A673 (cell line): Measurements from ENCODE around the gene NFATC3. TPM values are rescaled to one million over a fixed set of nuclear protein-coding genes. Genes with fewer than 3 reads are reported as not detected.

Experiments used
- BruUV-seq: library from RNA; stranded (reverse); fragments of 400-500 nt; replicated peaks from 2 replicates; lab custom pipeline; 2021; lab: Mats Ljungman, UMichigan
- CTCF ChIA-PET: fragments of 300-600 bp; sonication (Branson Sonifier 250); formaldehyde crosslinking; loops from one replicate; lab custom pipeline; 2022; ENCODE audit warnings: antibody characterized with exemption; lab: Charles Lee
- POLR2A ChIA-PET: fragments of 300-600 bp; sonication (Branson Sonifier 250); formaldehyde crosslinking; loops from one replicate; lab custom pipeline; 2022; ENCODE audit warnings: antibody characterized with exemption; ENCODE audit not compliant: low non-redundant PET; lab: Charles Lee
- DNase-seq: peaks from one replicate; pipeline ENCODE4 v3.0.0-alpha.2; 2015; ENCODE audit warnings: low spot score
- H3K27ac ChIP-seq: fragments of 200-600 bp; sonication (generic); 2 replicates; pipeline ENCODE4 v1.5.1; 2016; ENCODE audit warnings: mixed run types, low read depth, mild to moderate bottlenecking, mixed read lengths, antibody characterized with exemption, low read length; ENCODE audit not compliant: poor library complexity, severe bottlenecking
- H3K27me3 ChIP-seq: fragments of 200-600 bp; sonication (generic); replicated peaks from 2 replicates; pipeline ENCODE4 v1.6.1; 2017; ENCODE audit warnings: mixed run types, low read depth, mild to moderate bottlenecking, mixed read lengths, antibody characterized with exemption, low read length; ENCODE audit not compliant: insufficient read depth, poor library complexity
- H3K36me3 ChIP-seq: fragments of 200-600 bp; sonication (generic); 2 replicates; pipeline ENCODE4 v1.6.1; 2016; ENCODE audit warnings: mixed run types, mild to moderate bottlenecking, mixed read lengths, antibody characterized with exemption, low read length; ENCODE audit not compliant: insufficient read depth, poor library complexity, severe bottlenecking
- H3K4me1 ChIP-seq: fragments of 200-600 bp; sonication (generic); 2 replicates; pipeline ENCODE4 v1.6.1; 2017; ENCODE audit warnings: mixed run types, mild to moderate bottlenecking, mixed read lengths, antibody characterized with exemption, low read length; ENCODE audit not compliant: insufficient read depth, poor library complexity, severe bottlenecking
- H3K4me3 ChIP-seq: fragments of 200-600 bp; sonication (generic); 2 replicates; pipeline ENCODE4 v1.5.1; 2016; ENCODE audit warnings: low read depth, mixed run types, mild to moderate bottlenecking, mixed read lengths, low read length; ENCODE audit not compliant: poor library complexity, severe bottlenecking
- H3K9me3 ChIP-seq: fragments of 200-600 bp; sonication (generic); 2 replicates; pipeline ENCODE4 v1.6.1; 2016; ENCODE audit warnings: mixed run types, low read depth, mild to moderate bottlenecking, mixed read lengths, antibody characterized with exemption, low read length; ENCODE audit not compliant: poor library complexity, severe bottlenecking
- CTCF ChIP-seq: fragments of 300-800, 200-600 bp; sonication (generic); conservative IDR thresholded peaks from 2 replicates; pipeline ENCODE4 v1.5.1; 2017; ENCODE audit warnings: low read depth, mild to moderate bottlenecking, antibody characterized with exemption, low read length, moderate library complexity, mixed read lengths
- EZH2 ChIP-seq: fragments of 200-600 bp; sonication (generic); IDR thresholded peaks from 2 replicates; pipeline ENCODE4 v1.6.1; 2017; ENCODE audit warnings: borderline replicate concordance, low read depth, mild to moderate bottlenecking, mixed read lengths, antibody characterized with exemption, low read length; ENCODE audit not compliant: poor library complexity, severe bottlenecking
- intact Hi-C: fragments of 100-400 bp; cut with micrococcal nuclease; formaldehyde crosslinking; loops from one replicate; pipeline ENCODE4 v1.10.0; 2022; ENCODE audit not compliant: unreplicated experiment
- total RNA-seq: library from RNA; stranded (reverse); gene quantifications from 2 replicates; pipeline ENCODE4 v1.2.3, GENCODE V29; 2021

NFATC3 gene
- total RNA-seq, 1 experiment from 2014 or later = 56.0 TPM

GRCh38 chr16:68251832-68252231, 166.7 kb downstream of the NFATC3 start:
- no peaks in the 10 kb centered on the region for H3K4me1 ChIP-seq
- no peaks in the 10 kb centered on the region for H3K36me3 ChIP-seq
- ChIA-PET POLR2A (interaction anchor here (0.6 kb wide), 1 partner anchor 442 kb away, joined by 6 read pairs; no protein-coding TSS in a partner anchor), CTCF (no interaction called here)
- no peak overlapping the region for H3K4me3 ChIP-seq
- no TSS peak for BruUV-seq
- no peaks in the 10 kb centered on the region for H3K9me3 ChIP-seq
- no peaks in the 10 kb centered on the region for H3K27me3 ChIP-seq
- TF ChIP-seq EZH2 (no peak), CTCF (no peak)
- no peak overlapping the region for H3K27ac ChIP-seq
- intact Hi-C loops = no loop called here
- DNase-seq = no peak

- Histone ChIP-seq H3K4me3 (no peak overlapping the region), H3K36me3 (no peaks in the 10 kb centered on the region), H3K9me3 (no peaks in the 10 kb centered on the region), H3K27me3 (no peaks in the 10 kb centered on the region), H3K4me1 (no peaks in the 10 kb centered on the region), H3K27ac (no peak overlapping the region)
- BruUV-seq = no TSS peak
- CTCF ChIA-PET = no interaction called here
- no peak for DNase-seq
- TF ChIP-seq CTCF = no peak
- no peak for TF ChIP-seq EZH2
- POLR2A ChIA-PET = interaction anchor here (0.6 kb wide), 1 partner anchor 442 kb away, joined by 6 read pairs; no protein-coding TSS in a partner anchor
- intact Hi-C loops = no loop called here
Measured at GRCh38 chr16:68252383-68252782, 167.2 kb downstream of the NFATC3 start.

- intact Hi-C loops = no loop called here
- POLR2A ChIA-PET = no interaction called here
- CTCF ChIA-PET = no interaction called here
- no peaks in the 10 kb centered on the region for H3K4me1 ChIP-seq
- no peak overlapping the region for H3K27ac ChIP-seq
- DNase-seq = no peak
- no peaks in the 10 kb centered on the region for H3K9me3 ChIP-seq
- TF ChIP-seq EZH2 = no peak
- no peaks in the 10 kb centered on the region for H3K27me3 ChIP-seq
- no TSS peak for BruUV-seq
- H3K36me3 ChIP-seq = no peaks in the 10 kb centered on the region
- no peak overlapping the region for H3K4me3 ChIP-seq
Measured at GRCh38 chr16:68253721-68254120, 168.6 kb downstream of the NFATC3 start.

- no peaks in the 10 kb centered on the region for H3K4me1 ChIP-seq
- DNase-seq = no peak
- ChIA-PET CTCF (no interaction called here), POLR2A (no interaction called here)
- H3K9me3 ChIP-seq = no peaks in the 10 kb centered on the region
- intact Hi-C loops = no loop called here
- no peak for TF ChIP-seq EZH2
- TF ChIP-seq CTCF = no peak
- no TSS peak for BruUV-seq
- no peak overlapping the region for H3K27ac ChIP-seq
- H3K36me3 ChIP-seq = no peaks in the 10 kb centered on the region
- H3K27me3 ChIP-seq = no peaks in the 10 kb centered on the region
- no peak overlapping the region for H3K4me3 ChIP-seq
Measured at GRCh38 chr16:68255712-68256111, 170.5 kb downstream of the NFATC3 start.
